ENCODE data around the gene CHST11.

Gene CHST11

GRCh38 chr12:104490186-104490585, 33.4 kb downstream of the CHST11 start:
- H3K36me3 ChIP-seq (ENCODE audit: control insufficient read depth in 2 of 2, insufficient read depth in 1 of 2, low read length in 2 of 2) = no peaks in the 10 kb centered on the region
- H3K4me1 ChIP-seq (ENCODE audit: control insufficient read depth, insufficient read depth, low read length) = no peaks in the 10 kb centered on the region
- ChIA-PET POLR2A (no interaction called here), CTCF (interaction anchor here (1.1 kb wide), 1 partner anchor 108 kb away, joined by 3 read pairs; no protein-coding TSS in a partner anchor)
- H3K27ac ChIP-seq (ENCODE audit: extremely low read depth, low read depth, low read length) = no peak overlapping the region
- H3K4me3 ChIP-seq (ENCODE audit: low read depth, low read length) = no peak overlapping the region
- H3K9me3 ChIP-seq (ENCODE audit: control insufficient read depth, insufficient read depth, low read depth, low read length) = no peaks in the 10 kb centered on the region
- TF ChIP-seq, protein P1, sequence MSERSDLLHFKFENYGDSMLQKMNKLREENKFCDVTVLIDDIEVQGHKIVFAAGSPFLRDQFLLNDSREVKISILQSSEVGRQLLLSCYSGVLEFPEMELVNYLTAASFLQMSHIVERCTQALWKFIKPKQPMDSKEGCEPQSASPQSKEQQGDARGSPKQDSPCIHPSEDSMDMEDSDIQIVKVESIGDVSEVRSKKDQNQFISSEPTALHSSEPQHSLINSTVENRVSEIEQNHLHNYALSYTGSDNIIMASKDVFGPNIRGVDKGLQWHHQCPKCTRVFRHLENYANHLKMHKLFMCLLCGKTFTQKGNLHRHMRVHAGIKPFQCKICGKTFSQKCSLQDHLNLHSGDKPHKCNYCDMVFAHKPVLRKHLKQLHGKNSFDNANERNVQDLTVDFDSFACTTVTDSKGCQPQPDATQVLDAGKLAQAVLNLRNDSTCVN (tag by site-specific recombination; optimal IDR thresholded peaks at IDR 0.05) = no peak
- TF ChIP-seq ZNF830 (tag by site-specific recombination; IDR thresholded peaks at IDR 0.05; ENCODE audit: low read depth) = no peak
- TF ChIP-seq ZNF404 (tag by site-specific recombination; IDR thresholded peaks at IDR 0.05) = no peak
- no peak for TF ChIP-seq ZNF621 (tag by site-specific recombination; IDR thresholded peaks at IDR 0.05)
- TF ChIP-seq ZNF10 (tag by site-specific recombination; IDR thresholded peaks at IDR 0.05) = no peak
- TF ChIP-seq FEZF1 (tag by site-specific recombination; IDR thresholded peaks at IDR 0.05) = no peak
- no peak for TF ChIP-seq ZNF792 (tag by site-specific recombination; IDR thresholded peaks at IDR 0.05)

- no peaks in the 10 kb centered on the region for H3K4me1 ChIP-seq (ENCODE audit: control insufficient read depth, insufficient read depth, low read length)
- H3K9me3 ChIP-seq (ENCODE audit: control insufficient read depth, insufficient read depth, low read depth, low read length) = no peaks in the 10 kb centered on the region
- TF ChIP-seq ZIC2 (tag by site-specific recombination; IDR thresholded peaks at IDR 0.05) = 0 out of 2 replicates have a peak, but pooled peaks have one; percentile 33
- TF ChIP-seq ZNF624 (tag by site-specific recombination; IDR thresholded peaks at IDR 0.05) = no peak
- H3K4me3 ChIP-seq (ENCODE audit: low read depth, low read length) = no peak overlapping the region
- CTCF ChIA-PET = interaction anchor here (1.1 kb wide), 1 partner anchor 109 kb away, joined by 3 read pairs; no protein-coding TSS in a partner anchor
- POLR2A ChIA-PET = no interaction called here
- no peaks in the 10 kb centered on the region for H3K36me3 ChIP-seq (ENCODE audit: control insufficient read depth in 2 of 2, insufficient read depth in 1 of 2, low read length in 2 of 2)
- no peak overlapping the region for H3K27ac ChIP-seq (ENCODE audit: extremely low read depth, low read depth, low read length)
Measured at GRCh38 chr12:104490850-104491249, 34.1 kb downstream of the CHST11 start.

DNA sequence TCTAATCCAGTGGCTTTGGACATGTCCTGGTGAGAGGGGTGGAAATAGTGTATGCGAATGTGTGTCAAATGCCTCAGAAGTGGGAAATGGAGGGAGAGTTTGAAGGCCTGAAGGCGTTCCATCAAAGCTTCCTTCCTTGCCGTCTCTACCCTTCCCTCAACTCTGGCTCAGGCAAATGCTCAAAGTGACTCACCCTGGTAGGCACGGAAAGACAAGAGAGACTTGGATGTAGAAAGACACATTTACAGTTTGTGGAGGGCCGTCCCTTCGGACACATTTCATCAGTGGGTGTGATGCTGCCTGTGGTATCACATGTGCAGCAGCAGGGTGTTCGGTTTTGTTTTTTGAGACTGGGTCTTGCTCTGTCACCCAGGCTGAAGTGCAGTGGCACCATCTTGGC, 36.7 kb downstream of the CHST11 start:
- POLR2A ChIA-PET = no interaction called here
- CTCF ChIA-PET = no interaction called here
- TF ChIP-seq ZNF391 (tag by site-specific recombination; IDR thresholded peaks at IDR 0.05; ENCODE audit: borderline replicate concordance, low read depth) (no peak), ZNF664 (tag by site-specific recombination; IDR thresholded peaks at IDR 0.05) (no peak), ZEB2 (tag by site-specific recombination; IDR thresholded peaks at IDR 0.05) (no peak)
- peaks cover 6% of the 10 kb centered on the region for H3K4me1 ChIP-seq (ENCODE audit: control insufficient read depth, insufficient read depth, low read length)
- no peaks in the 10 kb centered on the region for H3K36me3 ChIP-seq (ENCODE audit: control insufficient read depth in 2 of 2, insufficient read depth in 1 of 2, low read length in 2 of 2)
- H3K27ac ChIP-seq (ENCODE audit: extremely low read depth, low read depth, low read length) = no peak overlapping the region
- no peak overlapping the region for H3K4me3 ChIP-seq (ENCODE audit: low read depth, low read length)
- H3K9me3 ChIP-seq (ENCODE audit: control insufficient read depth, insufficient read depth, low read depth, low read length) = no peaks in the 10 kb centered on the region

DNA sequence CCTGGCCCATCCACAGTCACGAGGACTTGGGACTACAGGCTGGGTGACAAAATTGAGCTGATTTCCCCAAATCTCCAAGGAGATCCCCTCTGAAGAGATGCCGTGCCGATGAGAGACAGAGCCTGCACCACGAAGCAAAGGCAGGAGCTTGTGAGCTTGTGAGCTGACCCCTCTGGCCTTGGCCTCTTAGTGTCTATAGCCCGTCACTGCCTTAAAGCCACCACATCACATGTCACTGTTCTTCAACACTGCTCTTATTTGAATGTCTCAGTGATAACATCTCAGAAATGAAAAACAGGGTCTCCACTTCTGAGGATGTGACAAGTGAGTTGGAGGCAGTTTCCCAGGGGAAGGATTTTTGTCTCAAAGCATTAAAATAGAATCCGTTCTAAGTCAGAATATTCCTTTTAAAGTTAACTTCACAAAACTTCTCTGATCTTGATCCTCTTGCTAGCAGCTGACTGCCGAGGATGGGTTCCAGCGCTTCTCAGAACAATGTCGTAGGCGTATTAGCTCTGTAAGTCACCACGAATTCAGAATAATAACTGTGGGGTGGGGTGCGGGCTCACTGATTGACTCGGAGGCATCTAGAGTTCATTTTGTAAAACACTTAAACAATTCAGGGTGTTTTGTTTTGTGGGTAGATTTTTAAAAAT, 37.5 kb downstream of the CHST11 start:
- H3K27ac ChIP-seq (ENCODE audit: extremely low read depth, low read depth, low read length) = no peak overlapping the region

More for the DNA sequence above, 37.5 kb downstream of the CHST11 start:
- ChIA-PET POLR2A (interaction anchor here (0.7 kb wide), 1 partner anchor 11 kb away, joined by 3 read pairs; no protein-coding TSS in a partner anchor), CTCF (interaction anchor here (0.6 kb wide), 1 partner anchor 111 kb away, joined by 3 read pairs; no protein-coding TSS in a partner anchor)
- H3K4me3 ChIP-seq (ENCODE audit: low read depth, low read length) = no peak overlapping the region
- H3K36me3 ChIP-seq (ENCODE audit: control insufficient read depth in 2 of 2, insufficient read depth in 1 of 2, low read length in 2 of 2) = no peaks in the 10 kb centered on the region
- peaks cover 8% of the 10 kb centered on the region for H3K4me1 ChIP-seq (ENCODE audit: control insufficient read depth, insufficient read depth, low read length)
- no peak for TF ChIP-seq ZNF155 (tag by site-specific recombination; IDR thresholded peaks at IDR 0.05)
- TF ChIP-seq ZSCAN30 (tag by site-specific recombination; IDR thresholded peaks at IDR 0.05) = no peak
- no peak for TF ChIP-seq ZNF311 (tag by site-specific recombination; IDR thresholded peaks at IDR 0.05; ENCODE audit: borderline replicate concordance)
- TF ChIP-seq KLF9 (tag by site-specific recombination; IDR thresholded peaks at IDR 0.05; ENCODE audit: low read depth) = no peak
- TF ChIP-seq, protein P2, sequence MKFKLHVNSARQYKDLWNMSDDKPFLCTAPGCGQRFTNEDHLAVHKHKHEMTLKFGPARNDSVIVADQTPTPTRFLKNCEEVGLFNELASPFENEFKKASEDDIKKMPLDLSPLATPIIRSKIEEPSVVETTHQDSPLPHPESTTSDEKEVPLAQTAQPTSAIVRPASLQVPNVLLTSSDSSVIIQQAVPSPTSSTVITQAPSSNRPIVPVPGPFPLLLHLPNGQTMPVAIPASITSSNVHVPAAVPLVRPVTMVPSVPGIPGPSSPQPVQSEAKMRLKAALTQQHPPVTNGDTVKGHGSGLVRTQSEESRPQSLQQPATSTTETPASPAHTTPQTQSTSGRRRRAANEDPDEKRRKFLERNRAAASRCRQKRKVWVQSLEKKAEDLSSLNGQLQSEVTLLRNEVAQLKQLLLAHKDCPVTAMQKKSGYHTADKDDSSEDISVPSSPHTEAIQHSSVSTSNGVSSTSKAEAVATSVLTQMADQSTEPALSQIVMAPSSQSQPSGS (tag by site-specific recombination; IDR thresholded peaks at IDR 0.05; ENCODE audit: low read depth) = no peak
- no peaks in the 10 kb centered on the region for H3K9me3 ChIP-seq (ENCODE audit: control insufficient read depth, insufficient read depth, low read depth, low read length)

Data from HEK293 (cell line).